ENCODE measurements around the gene NEU4. TPM values are rescaled to one million over a fixed set of nuclear protein-coding genes. Genes with fewer than 3 reads are reported as not detected.

Gene NEU4
- polyA plus RNA-seq, 4 donors, result 0.65 to 102 (median 42.8) TPM

DNA sequence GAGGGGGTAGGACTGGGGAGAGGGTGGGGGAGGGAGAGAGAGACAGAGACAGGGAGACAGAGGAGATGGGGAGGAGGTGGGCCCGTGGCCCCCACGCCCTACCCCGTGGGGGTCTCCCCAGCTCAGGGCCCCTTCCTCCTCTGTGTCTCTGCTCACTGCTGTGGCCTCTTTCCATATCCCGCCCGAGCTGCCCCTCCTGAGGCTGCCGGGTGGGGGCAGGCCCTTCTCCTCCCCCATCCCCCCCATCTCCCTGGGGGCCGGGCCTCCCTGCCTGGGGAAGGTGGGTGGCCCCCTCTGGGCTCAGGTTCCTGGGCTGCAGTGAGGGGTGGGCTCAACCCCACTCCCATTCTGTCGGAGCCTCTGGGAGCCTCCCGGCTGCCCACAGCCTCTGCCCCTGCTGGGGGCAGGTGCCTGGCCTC is 50.0 kb downstream of the NEU4 start:
- H3K9me3 ChIP-seq (ENCODE audit: control insufficient read depth in 2 of 2, insufficient read depth in 1 of 2, low read depth in 1 of 2, low read length in 1 of 2), result no peaks in the 10 kb centered on the region
- peak overlapping the region in 1 of 3 donors; percentile 57 for H3K27ac ChIP-seq (ENCODE audit: low read depth in 1 of 3, low read length in 2 of 3)
- H3K36me3 ChIP-seq (ENCODE audit: control insufficient read depth in 3 of 3, insufficient read depth in 2 of 3, low read depth in 1 of 3, low read length in 3 of 3), result no peaks in the 10 kb centered on the region
- WGBS, 3 donors, result 19 to 27% (median 25%) methylated on average over 9 of the region's 9 CpGs
- FAIRE-seq (no peak), DNase-seq (no peak)
- peaks cover 0 to 4% (median 3%) of the 10 kb centered on the region in 3 donors for H3K4me1 ChIP-seq (ENCODE audit: control insufficient read depth in 3 of 3, insufficient read depth in 2 of 3, low read depth in 1 of 3, low read length in 2 of 3)
- peaks cover 0 to 20% (median 3%) of the 10 kb centered on the region in 3 donors for H3K27me3 ChIP-seq (ENCODE audit: control insufficient read depth in 3 of 3, insufficient read depth in 3 of 3, low read length in 3 of 3)
- no peak overlapping the region for H3K4me3 ChIP-seq (ENCODE audit: low read depth in 1 of 3, low read length in 3 of 3)

- FAIRE-seq (no peak), DNase-seq (peak; percentile 24 to 31)
- Histone ChIP-seq H3K4me3 (ENCODE audit: low read depth in 1 of 3, low read length in 3 of 3) (peak overlapping the region in 1 of 3 donors; percentile 14), H3K27ac (ENCODE audit: low read depth in 1 of 3, low read length in 2 of 3) (peak overlapping the region in 1 of 3 donors; percentile 57), H3K4me1 (ENCODE audit: control insufficient read depth in 3 of 3, insufficient read depth in 2 of 3, low read depth in 1 of 3, low read length in 2 of 3) (peaks cover 0 to 4% (median 3%) of the 10 kb centered on the region in 3 donors), H3K36me3 (ENCODE audit: control insufficient read depth in 3 of 3, insufficient read depth in 2 of 3, low read depth in 1 of 3, low read length in 3 of 3) (no peaks in the 10 kb centered on the region), H3K9me3 (ENCODE audit: control insufficient read depth in 2 of 2, insufficient read depth in 1 of 2, low read depth in 1 of 2, low read length in 1 of 2) (no peaks in the 10 kb centered on the region), H3K27me3 (ENCODE audit: control insufficient read depth in 3 of 3, insufficient read depth in 3 of 3, low read length in 3 of 3) (peaks cover 0 to 20% (median 6%) of the 10 kb centered on the region in 3 donors)
- WGBS, 3 donors, result 5 to 18% (median 16%) methylated on average over 30 of the region's 30 CpGs
Measured at GRCh38 chr2:241859436-241860183, 50.6 kb downstream of the NEU4 start.

DNA sequence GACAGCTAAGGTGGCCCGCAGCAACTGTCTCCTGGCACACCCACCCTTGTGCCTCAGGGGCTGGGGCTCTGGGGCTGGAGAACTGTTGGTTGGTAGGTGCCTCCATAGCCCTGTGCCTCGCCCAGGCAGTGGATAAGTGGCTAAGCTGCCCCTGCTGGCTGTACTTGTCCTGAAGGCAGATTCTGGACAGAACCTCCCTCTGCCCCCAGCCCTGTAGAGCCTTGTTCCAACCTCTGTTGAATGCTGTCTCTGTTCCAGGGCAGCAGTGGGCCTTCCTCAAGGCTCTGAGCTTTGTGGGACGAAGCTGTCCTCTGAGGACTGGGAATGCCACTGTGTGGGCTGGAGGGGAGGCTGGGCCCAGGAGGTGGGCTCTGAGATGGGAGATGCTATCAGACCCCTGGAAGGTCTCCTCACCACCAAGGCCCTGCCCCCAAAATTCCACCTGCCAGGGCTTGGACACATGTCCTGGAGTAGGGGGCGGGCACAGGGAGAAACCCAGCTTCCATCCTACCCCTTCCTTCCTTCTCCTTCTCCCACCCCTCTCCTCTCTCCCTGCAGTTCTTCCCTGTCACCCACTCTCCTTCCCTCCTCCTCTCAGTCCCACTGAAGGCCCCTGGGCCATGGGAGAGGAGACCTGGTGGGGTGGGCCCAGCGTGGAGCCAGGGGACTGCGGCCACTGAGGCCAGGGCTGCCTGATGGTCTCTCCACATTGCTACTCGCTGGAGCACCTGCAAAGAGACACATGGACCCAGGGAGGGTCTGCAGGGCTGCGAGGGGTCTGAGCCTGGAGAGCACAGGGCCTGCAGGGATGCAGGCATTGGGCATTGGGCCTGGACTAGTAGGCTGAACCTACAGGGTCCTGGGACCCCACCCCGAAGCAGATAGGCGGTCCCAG is 51.4 kb downstream of the NEU4 start:
- Histone ChIP-seq H3K27me3 (ENCODE audit: control insufficient read depth in 3 of 3, insufficient read depth in 3 of 3, low read length in 3 of 3) (peaks cover 0 to 23% (median 11%) of the 10 kb centered on the region in 3 donors), H3K4me1 (ENCODE audit: control insufficient read depth in 3 of 3, insufficient read depth in 2 of 3, low read depth in 1 of 3, low read length in 2 of 3) (peaks cover 0 to 4% (median 3%) of the 10 kb centered on the region in 3 donors), H3K4me3 (ENCODE audit: low read depth in 1 of 3, low read length in 3 of 3) (peak overlapping the region in 1 of 3 donors; percentile 14), H3K36me3 (ENCODE audit: control insufficient read depth in 3 of 3, insufficient read depth in 2 of 3, low read depth in 1 of 3, low read length in 3 of 3) (no peaks in the 10 kb centered on the region), H3K27ac (ENCODE audit: low read depth in 1 of 3, low read length in 2 of 3) (peak overlapping the region in 1 of 3 donors; percentile 2), H3K9me3 (ENCODE audit: control insufficient read depth in 2 of 2, insufficient read depth in 1 of 2, low read depth in 1 of 2, low read length in 1 of 2) (no peaks in the 10 kb centered on the region)
- 70 to 80% (median 76%) methylated on average over 7 to 10 of the region's 10 CpGs for WGBS, 3 donors
- DNase-seq (no peak), FAIRE-seq (no peak)

DNA sequence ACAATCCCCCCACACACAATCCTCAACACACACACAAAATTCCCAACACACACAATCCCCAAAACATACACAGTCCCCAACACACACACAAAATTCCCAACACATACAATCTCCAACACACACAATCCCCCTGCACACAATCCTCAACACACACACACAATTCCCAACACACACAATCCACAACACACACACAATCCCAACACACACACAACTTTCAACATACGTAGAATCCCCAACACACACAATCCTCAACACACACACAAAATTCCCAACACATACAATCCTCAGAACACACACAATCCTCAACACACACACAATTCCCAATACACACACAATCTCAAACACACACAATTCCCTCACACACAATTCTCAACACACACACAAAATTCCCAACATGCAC is 52.3 kb downstream of the NEU4 start:
- FAIRE-seq, result no peak
- no peak overlapping the region for H3K4me3 ChIP-seq (ENCODE audit: low read depth in 1 of 3, low read length in 3 of 3)
- H3K27ac ChIP-seq (ENCODE audit: low read depth in 1 of 3, low read length in 2 of 3), result no peak overlapping the region
- DNase-seq, result no peak
- 92 to 96% (median 92%) methylated on average over 1 of the region's 1 CpG for WGBS, 3 donors
- H3K9me3 ChIP-seq (ENCODE audit: control insufficient read depth in 2 of 2, insufficient read depth in 1 of 2, low read depth in 1 of 2, low read length in 1 of 2), result no peaks in the 10 kb centered on the region
- H3K27me3 ChIP-seq (ENCODE audit: control insufficient read depth in 3 of 3, insufficient read depth in 3 of 3, low read length in 3 of 3), result peaks cover 0 to 32% (median 17%) of the 10 kb centered on the region in 3 donors
- H3K36me3 ChIP-seq (ENCODE audit: control insufficient read depth in 3 of 3, insufficient read depth in 2 of 3, low read depth in 1 of 3, low read length in 3 of 3), result no peaks in the 10 kb centered on the region
- peaks cover 0 to 4% (median 3%) of the 10 kb centered on the region in 3 donors for H3K4me1 ChIP-seq (ENCODE audit: control insufficient read depth in 3 of 3, insufficient read depth in 2 of 3, low read depth in 1 of 3, low read length in 2 of 3)

DNA sequence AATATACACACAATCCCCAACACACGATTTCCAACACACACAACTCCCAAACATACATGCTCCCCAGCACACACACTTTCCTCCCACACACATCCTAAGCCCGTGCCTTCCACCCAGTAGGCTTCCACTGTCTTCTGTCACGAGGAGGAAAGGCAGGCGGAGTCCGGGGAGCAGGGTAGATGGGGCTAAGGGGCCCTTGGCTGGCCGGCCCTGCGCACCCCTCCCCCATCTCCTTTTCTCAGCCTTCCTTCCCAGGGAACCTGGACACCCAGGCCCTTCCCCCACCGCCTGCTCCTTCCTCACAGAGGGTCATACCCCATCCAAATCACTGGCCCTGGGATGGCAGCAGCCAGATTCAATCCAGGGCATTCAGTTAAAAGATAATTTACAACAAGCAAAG is 53.1 kb downstream of the NEU4 start:
- Histone ChIP-seq H3K27ac (ENCODE audit: low read depth in 1 of 3, low read length in 2 of 3) (no peak overlapping the region), H3K4me1 (ENCODE audit: control insufficient read depth in 3 of 3, insufficient read depth in 2 of 3, low read depth in 1 of 3, low read length in 2 of 3) (peaks cover 0 to 4% (median 3%) of the 10 kb centered on the region in 3 donors), H3K4me3 (ENCODE audit: low read depth in 1 of 3, low read length in 3 of 3) (no peak overlapping the region), H3K27me3 (ENCODE audit: control insufficient read depth in 3 of 3, insufficient read depth in 3 of 3, low read length in 3 of 3) (peaks cover 0 to 39% (median 17%) of the 10 kb centered on the region in 3 donors), H3K9me3 (ENCODE audit: control insufficient read depth in 2 of 2, insufficient read depth in 1 of 2, low read depth in 1 of 2, low read length in 1 of 2) (no peaks in the 10 kb centered on the region), H3K36me3 (ENCODE audit: control insufficient read depth in 3 of 3, insufficient read depth in 2 of 3, low read depth in 1 of 3, low read length in 3 of 3) (no peaks in the 10 kb centered on the region)
- DNase-seq (no peak), FAIRE-seq (no peak)
- WGBS, 3 donors, result 73 to 82% (median 80%) methylated on average over 8 of the region's 8 CpGs

DNA sequence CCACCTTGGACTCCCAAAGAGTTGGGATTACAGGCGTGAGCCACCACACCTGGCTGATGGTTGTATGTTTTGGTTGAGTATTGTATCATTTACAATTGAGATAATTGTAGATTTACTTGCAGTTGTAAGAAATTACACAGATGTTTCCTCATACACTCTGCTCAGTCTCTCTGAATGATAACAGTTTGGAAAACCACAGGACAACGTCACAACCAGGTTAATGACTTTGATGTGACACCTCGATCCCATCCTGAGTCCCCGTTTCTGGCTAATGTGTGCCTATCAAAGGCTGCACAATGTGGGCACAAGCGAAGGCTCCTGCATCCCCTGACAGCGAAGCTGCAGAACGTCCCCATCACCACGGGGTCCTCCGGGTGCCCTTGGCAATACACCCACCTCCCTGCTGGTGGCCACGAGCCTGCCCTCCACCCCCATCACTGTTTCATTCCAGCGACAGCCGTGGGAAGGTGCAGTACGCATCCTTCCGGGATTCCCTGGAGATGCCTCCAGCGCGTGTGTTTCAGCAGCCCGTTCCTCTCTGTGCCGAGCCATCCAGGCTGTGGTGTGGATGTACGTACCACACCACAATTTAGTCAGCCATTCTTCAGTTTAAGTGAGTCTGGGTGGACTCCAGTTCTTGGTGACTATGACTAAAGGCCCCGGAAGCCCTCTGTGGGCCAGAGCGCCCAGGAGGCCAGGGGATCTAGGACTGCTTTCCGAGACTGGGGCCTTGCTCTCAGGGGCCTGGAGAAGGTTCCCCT is 54.0 kb downstream of the NEU4 start:
- H3K9me3 ChIP-seq (ENCODE audit: control insufficient read depth in 2 of 2, insufficient read depth in 1 of 2, low read depth in 1 of 2, low read length in 1 of 2), result no peaks in the 10 kb centered on the region
- WGBS, 3 donors, result 68 to 81% (median 79%) methylated on average over 22 of the region's 22 CpGs
- H3K27me3 ChIP-seq (ENCODE audit: control insufficient read depth in 3 of 3, insufficient read depth in 3 of 3, low read length in 3 of 3), result peaks cover 0 to 43% (median 19%) of the 10 kb centered on the region in 3 donors
- H3K27ac ChIP-seq (ENCODE audit: low read depth in 1 of 3, low read length in 2 of 3), result no peak overlapping the region
- no peaks in the 10 kb centered on the region for H3K36me3 ChIP-seq (ENCODE audit: control insufficient read depth in 3 of 3, insufficient read depth in 2 of 3, low read depth in 1 of 3, low read length in 3 of 3)
- DNase-seq (no peak), FAIRE-seq (no peak)
- H3K4me3 ChIP-seq (ENCODE audit: low read depth in 1 of 3, low read length in 3 of 3), result no peak overlapping the region
- H3K4me1 ChIP-seq (ENCODE audit: control insufficient read depth in 3 of 3, insufficient read depth in 2 of 3, low read depth in 1 of 3, low read length in 2 of 3), result peaks cover 0 to 4% (median 3%) of the 10 kb centered on the region in 3 donors

DNA sequence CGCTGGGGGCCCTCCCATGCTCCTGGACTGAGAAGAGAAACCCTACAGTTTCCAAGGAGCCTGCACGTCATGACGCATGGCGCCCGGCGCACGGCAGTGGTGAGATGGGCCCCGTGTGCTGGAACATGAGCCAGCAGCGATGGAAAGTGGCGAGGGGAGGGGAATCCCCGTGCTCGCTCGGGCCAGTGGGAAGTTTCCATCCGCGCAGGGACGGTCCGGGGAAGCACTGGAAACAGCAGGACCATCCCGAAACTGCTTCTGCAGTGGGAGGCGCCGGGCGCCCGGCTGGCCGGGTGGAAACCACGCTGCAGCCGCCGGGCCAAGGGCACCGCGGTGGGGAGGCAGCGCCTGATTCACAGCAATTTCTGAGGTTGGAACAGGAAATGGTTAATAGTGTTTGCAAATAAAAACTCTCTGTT is 54.6 kb downstream of the NEU4 start:
- no peak for DNase-seq
- Histone ChIP-seq H3K27ac (ENCODE audit: low read depth in 1 of 3, low read length in 2 of 3) (no peak overlapping the region), H3K36me3 (ENCODE audit: control insufficient read depth in 3 of 3, insufficient read depth in 2 of 3, low read depth in 1 of 3, low read length in 3 of 3) (no peaks in the 10 kb centered on the region), H3K27me3 (ENCODE audit: control insufficient read depth in 3 of 3, insufficient read depth in 3 of 3, low read length in 3 of 3) (peaks cover 0 to 43% (median 19%) of the 10 kb centered on the region in 3 donors), H3K4me3 (ENCODE audit: low read depth in 1 of 3, low read length in 3 of 3) (peak overlapping the region in 1 of 3 donors; percentile 10), H3K4me1 (ENCODE audit: control insufficient read depth in 3 of 3, insufficient read depth in 2 of 3, low read depth in 1 of 3, low read length in 2 of 3) (peaks cover 0 to 4% (median 3%) of the 10 kb centered on the region in 3 donors), H3K9me3 (ENCODE audit: control insufficient read depth in 2 of 2, insufficient read depth in 1 of 2, low read depth in 1 of 2, low read length in 1 of 2) (no peaks in the 10 kb centered on the region)
- FAIRE-seq, result no peak
- WGBS, 3 donors, result 24 to 31% (median 26%) methylated on average over 29 of the region's 29 CpGs

Measured in small intestine (tissue), 7 donors.